Calu3 (cell line): ENCODE results near the gene NTM. TPM values are rescaled to one million over a fixed set of nuclear protein-coding genes. Genes with fewer than 3 reads are reported as not detected.

Experiments used
- BruUV-seq: library from RNA; stranded (reverse); fragments of 400-500 nt; replicated peaks from 2 replicates; lab custom pipeline; 2021; lab: Mats Ljungman, UMichigan
- CTCF ChIA-PET: fragments of 300-600 bp; sonication (Branson Sonifier 250); formaldehyde crosslinking; loops from one replicate; lab custom pipeline; 2022; ENCODE audit warnings: antibody characterized with exemption; lab: Charles Lee
- DNase-seq: peaks from one replicate; pipeline ENCODE4 v3.0.0; 2022
- H3K27ac Mint-ChIP-seq: one replicate; pipeline ENCODE4 v1.8.0; 2022; ENCODE audit warnings: mixed read lengths; ENCODE audit not compliant: unreplicated experiment
- H3K27me3 Mint-ChIP-seq: one replicate; pipeline ENCODE4 v1.8.0; 2022; ENCODE audit warnings: mixed read lengths; ENCODE audit not compliant: unreplicated experiment
- H3K36me3 Mint-ChIP-seq: one replicate; pipeline ENCODE4 v1.8.0; 2022; ENCODE audit warnings: mild to moderate bottlenecking, moderate library complexity, mixed read lengths; ENCODE audit not compliant: insufficient read depth, unreplicated experiment
- H3K4me1 Mint-ChIP-seq: one replicate; pipeline ENCODE4 v1.8.0; 2022; ENCODE audit warnings: mild to moderate bottlenecking, low read depth, mixed read lengths; ENCODE audit not compliant: unreplicated experiment
- H3K4me3 Mint-ChIP-seq: one replicate; pipeline ENCODE4 v1.8.0; 2022; ENCODE audit warnings: mild to moderate bottlenecking, low read depth, moderate library complexity, mixed read lengths; ENCODE audit not compliant: unreplicated experiment
- H3K9me3 Mint-ChIP-seq: one replicate; pipeline ENCODE4 v1.8.0; 2022; ENCODE audit warnings: low read depth, mixed read lengths; ENCODE audit not compliant: unreplicated experiment
- CTCF ChIP-seq: fragments of 200-600 bp; IDR thresholded peaks from one replicate; pipeline ENCODE4 v1.8.0; 2022; ENCODE audit warnings: antibody characterized with exemption; ENCODE audit not compliant: unreplicated experiment
- intact Hi-C: fragments of 100-400 bp; cut with micrococcal nuclease; formaldehyde crosslinking; loops from one replicate; pipeline ENCODE4 v1.10.0; 2022; ENCODE audit not compliant: unreplicated experiment
- total RNA-seq: library from RNA; stranded (reverse); gene quantifications from 2 replicates; pipeline ENCODE4 v1.2.3, GENCODE V29; 2022

NTM gene
- total RNA-seq, 1 experiment from 2014 or later: not detected

GRCh38 chr11:132171031-132171430 is 800.6 kb downstream of the NTM start:
- Mint-ChIP-seq H3K27me3 (no peaks in the 10 kb centered on the region), H3K36me3 (no peaks in the 10 kb centered on the region), H3K9me3 (peaks cover 10% of the 10 kb centered on the region), H3K27ac (no peak overlapping the region), H3K4me1 (no peaks in the 10 kb centered on the region), H3K4me3 (no peak overlapping the region)
- no TSS peak for BruUV-seq
- no peak for TF ChIP-seq CTCF
- DNase-seq: no peak
- CTCF ChIA-PET: no interaction called here
- intact Hi-C loops: no loop called here

DNA sequence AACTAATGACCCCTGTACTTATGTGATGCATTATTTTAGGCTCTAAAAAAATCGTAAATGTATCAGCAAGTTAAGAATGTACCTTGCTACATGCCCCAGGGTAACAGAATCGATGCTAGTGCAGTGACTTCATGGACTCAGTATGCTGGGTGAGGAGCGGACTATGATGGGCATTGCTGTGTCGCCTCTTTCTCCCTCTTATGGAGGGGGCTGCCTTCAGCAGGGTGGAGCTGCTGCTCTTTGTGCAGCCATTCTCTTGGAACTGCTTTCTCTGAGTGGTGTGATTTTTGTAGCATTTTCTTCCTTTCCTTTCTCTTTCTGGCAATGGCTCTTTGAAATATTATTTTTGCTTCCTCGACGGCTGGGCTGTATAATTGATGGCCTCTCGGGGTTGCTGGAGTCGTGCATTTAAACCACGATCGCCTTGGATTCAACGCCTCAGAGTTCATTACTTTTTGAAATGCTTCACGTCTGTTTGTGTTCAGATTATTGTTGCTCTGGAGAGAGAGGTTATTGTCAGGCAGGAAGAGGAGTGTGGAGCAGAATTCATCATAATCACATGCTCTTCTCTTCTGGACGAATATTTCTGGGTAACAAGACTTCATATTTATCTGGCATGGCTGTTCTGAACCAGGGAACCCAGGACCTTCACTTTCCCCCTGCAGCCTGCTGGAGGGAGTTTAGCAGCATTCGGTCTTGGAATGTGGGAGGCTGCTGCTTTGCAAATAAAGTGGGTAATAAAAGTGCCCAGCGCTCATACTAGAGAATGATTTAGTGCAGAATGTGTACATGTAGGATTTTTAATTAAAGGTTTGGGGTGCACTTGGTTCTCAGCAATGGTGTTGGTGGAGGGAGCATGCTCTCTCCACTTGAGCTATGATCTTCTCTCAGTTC is 804.2 kb downstream of the NTM start:
- H3K4me3 Mint-ChIP-seq: no peak overlapping the region
- peaks cover 12% of the 10 kb centered on the region for H3K9me3 Mint-ChIP-seq
- DNase-seq: no peak
- H3K4me1 Mint-ChIP-seq: no peaks in the 10 kb centered on the region
- TF ChIP-seq CTCF: no peak
- BruUV-seq: no TSS peak
- intact Hi-C loops: no loop called here
- CTCF ChIA-PET: no interaction called here
- H3K27me3 Mint-ChIP-seq: no peaks in the 10 kb centered on the region
- H3K27ac Mint-ChIP-seq: no peak overlapping the region
- no peaks in the 10 kb centered on the region for H3K36me3 Mint-ChIP-seq

DNA sequence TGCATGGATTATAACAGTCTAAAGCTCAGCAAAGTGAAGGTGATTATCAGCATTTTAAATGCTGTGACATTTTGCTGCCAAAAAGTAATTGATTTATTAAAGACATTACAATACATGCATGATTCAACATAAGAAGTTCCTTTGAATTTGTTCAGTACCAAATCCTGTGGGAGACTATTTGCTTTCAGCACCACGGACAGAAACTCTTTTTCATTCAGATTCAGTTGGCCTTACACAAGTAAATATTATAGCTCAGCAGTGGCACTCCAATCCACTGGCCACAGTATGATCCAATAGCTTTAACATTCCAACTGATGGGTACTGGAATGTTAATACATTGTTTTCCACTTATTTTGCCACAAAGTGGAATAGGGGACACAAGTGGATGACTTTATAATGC is 806.7 kb downstream of the NTM start:
- intact Hi-C loops: no loop called here
- Mint-ChIP-seq H3K27me3 (no peaks in the 10 kb centered on the region), H3K36me3 (no peaks in the 10 kb centered on the region), H3K27ac (no peak overlapping the region), H3K9me3 (peaks cover 13% of the 10 kb centered on the region), H3K4me1 (no peaks in the 10 kb centered on the region), H3K4me3 (no peak overlapping the region)
- no peak for DNase-seq
- no peak for TF ChIP-seq CTCF
- CTCF ChIA-PET: no interaction called here
- BruUV-seq: no TSS peak

DNA sequence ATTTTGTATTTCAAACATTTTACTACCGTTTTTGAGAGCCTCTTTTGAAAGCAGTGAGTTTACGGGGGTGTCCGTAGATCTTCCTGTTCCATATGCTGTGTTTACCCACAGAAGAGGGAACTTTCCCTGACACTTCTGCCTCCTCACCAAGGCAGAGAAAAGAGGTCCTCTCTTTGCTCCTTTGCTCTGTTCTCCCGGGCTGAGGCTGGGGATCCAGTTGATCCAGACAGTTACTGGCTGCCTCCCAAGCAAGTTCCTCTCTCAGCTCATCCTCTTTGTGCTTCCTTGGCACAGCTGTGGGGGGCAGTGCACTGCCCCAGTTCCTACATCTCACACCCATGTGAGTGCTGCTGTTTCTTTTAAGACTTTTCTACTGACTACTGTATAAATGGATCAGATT is 813.7 kb downstream of the NTM start:
- Mint-ChIP-seq H3K4me1 (no peaks in the 10 kb centered on the region), H3K9me3 (peaks cover 20% of the 10 kb centered on the region), H3K4me3 (no peak overlapping the region), H3K27me3 (no peaks in the 10 kb centered on the region), H3K36me3 (no peaks in the 10 kb centered on the region), H3K27ac (no peak overlapping the region)
- no peak for TF ChIP-seq CTCF
- intact Hi-C loops: no loop called here
- no TSS peak for BruUV-seq
- DNase-seq: no peak
- CTCF ChIA-PET: interaction anchor here (0.5 kb wide), 1 partner anchor 12 kb away, joined by 3 read pairs; no protein-coding TSS in a partner anchor
